Measurements from ENCODE around the gene ARCN1. TPM values are rescaled to one million over a fixed set of nuclear protein-coding genes. Genes with fewer than 3 reads are reported as not detected.

Gene ARCN1
- total and polyA plus RNA-seq, 2 donors (not counting 3 experiments of a cell fraction or from before 2014, with no cell fraction given) = 172 to 180 TPM

DNA sequence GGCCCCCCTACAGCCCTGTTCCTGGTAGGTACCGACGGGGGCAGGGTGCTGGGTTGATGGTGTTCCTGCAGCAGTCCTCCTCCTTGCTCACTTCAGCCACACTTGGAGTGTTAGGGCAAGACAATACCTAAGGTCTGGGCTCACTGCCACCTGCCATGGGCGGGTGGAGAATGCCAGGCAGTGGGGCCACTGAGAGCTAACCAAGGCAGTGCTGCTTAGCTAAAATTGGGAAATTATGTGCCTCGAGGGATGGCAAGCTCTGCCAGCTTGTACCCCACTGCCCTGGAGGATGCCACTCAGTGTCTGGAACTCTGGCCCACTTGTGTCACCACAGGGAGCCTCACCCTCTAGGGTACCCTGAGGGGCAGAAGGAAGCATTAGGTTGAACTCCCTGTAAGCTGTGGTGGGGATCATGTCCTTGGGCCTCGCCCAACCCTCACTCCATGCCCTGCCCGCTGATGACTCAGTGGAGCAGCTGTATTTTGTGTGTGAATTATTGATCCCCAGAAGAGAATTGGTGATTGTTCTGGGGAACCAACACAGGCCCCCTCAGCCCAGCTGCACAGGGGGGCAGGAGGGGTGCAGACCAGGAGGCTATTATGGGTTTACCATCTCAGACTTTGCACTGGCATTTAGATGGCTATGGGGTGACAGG is 53.0 kb downstream of the ARCN1 start:
- dilution Hi-C loops (cut with MboI; ENCODE audit: extremely low pct_ligation_motif_present, low sequenced_read_pairs) = no loop called here
- Histone ChIP-seq H3K9me1 (replicated peaks; ENCODE audit: control insufficient read depth, extremely low read depth, insufficient read depth, low read length) (no peaks in the 10 kb centered on the region), H3K4me2 (ENCODE audit: insufficient read depth, low read length) (no peak overlapping the region), H3K27ac (ENCODE audit: insufficient read depth, low read depth, low read length) (no peak overlapping the region), H3K27me3 (ENCODE audit: control insufficient read depth in 2 of 2, insufficient read depth in 2 of 2, low read length in 2 of 2) (no peaks in the 10 kb centered on the region), H2AFZ (ENCODE audit: low read depth, low read length) (no peak overlapping the region), H3K36me3 (ENCODE audit: control insufficient read depth in 2 of 2, extremely low read depth in 1 of 2, insufficient read depth in 2 of 2, low read length in 2 of 2) (peaks cover 10 to 33% of the 10 kb centered on the region in 2 experiments), H3K79me2 (ENCODE audit: control insufficient read depth, insufficient read depth, low read length) (peaks cover 72% of the 10 kb centered on the region), H3K9ac (replicated peaks; ENCODE audit: extremely low read depth, insufficient read depth, low read length) (no peak overlapping the region), H3K4me3 (replicated peaks in 1 of 3; ENCODE audit: insufficient read depth in 1 of 3, low read depth in 1 of 3, low read length in 3 of 3) (no peak overlapping the region), H3K4me1 (ENCODE audit: control insufficient read depth, extremely low read depth, insufficient read depth, low read length) (peaks cover 28% of the 10 kb centered on the region), H3K9me3 (replicated peaks; ENCODE audit: control insufficient read depth, insufficient read depth, low read length) (no peaks in the 10 kb centered on the region), H4K20me1 (replicated peaks; ENCODE audit: control insufficient read depth, extremely low read depth, insufficient read depth, low read length) (no peaks in the 10 kb centered on the region)
- intact Hi-C loops (cut with micrococcal nuclease) = no loop called here
- DNase-seq (ENCODE audit: low read depth, low spot score) (no peak), FAIRE-seq (no peak)
- POLR2A ChIA-PET = no interaction called here
- no peak for TF ChIP-seq MAX (IDR thresholded peaks at IDR 0.05; ENCODE audit: insufficient read depth, insufficient read length)
- TF ChIP-seq POLR2A (IDR thresholded peaks at IDR 0.05; ENCODE audit: low read depth, low read length) = peak; percentile 27
- no peak for TF ChIP-seq POLR2AphosphoS5 (IDR thresholded peaks at IDR 0.05; ENCODE audit: insufficient read depth, low read depth, low read length)
- CTCF ChIA-PET = interaction anchor here (1.3 to 2.6 kb wide), 3 partner anchors 11 to 15 kb away, joined by 3 to 11 read pairs (median 5); no protein-coding TSS in a partner anchor
- BruUV-seq (replicated peaks) = no TSS peak

GRCh38 chr11:118625976-118626375 is 53.8 kb downstream of the ARCN1 start:
- Histone ChIP-seq H3K79me2 (ENCODE audit: control insufficient read depth, insufficient read depth, low read length) (peaks cover 72% of the 10 kb centered on the region), H2AFZ (ENCODE audit: low read depth, low read length) (no peak overlapping the region), H3K9ac (replicated peaks; ENCODE audit: extremely low read depth, insufficient read depth, low read length) (no peak overlapping the region), H3K36me3 (ENCODE audit: control insufficient read depth in 2 of 2, extremely low read depth in 1 of 2, insufficient read depth in 2 of 2, low read length in 2 of 2) (peaks cover 10 to 35% of the 10 kb centered on the region in 2 experiments), H3K4me2 (ENCODE audit: insufficient read depth, low read length) (no peak overlapping the region), H3K27ac (ENCODE audit: insufficient read depth, low read depth, low read length) (no peak overlapping the region), H3K4me3 (replicated peaks in 1 of 3; ENCODE audit: insufficient read depth in 1 of 3, low read depth in 1 of 3, low read length in 3 of 3) (no peak overlapping the region), H3K27me3 (ENCODE audit: control insufficient read depth in 2 of 2, insufficient read depth in 2 of 2, low read length in 2 of 2) (no peaks in the 10 kb centered on the region), H4K20me1 (replicated peaks; ENCODE audit: control insufficient read depth, extremely low read depth, insufficient read depth, low read length) (no peaks in the 10 kb centered on the region), H3K9me1 (replicated peaks; ENCODE audit: control insufficient read depth, extremely low read depth, insufficient read depth, low read length) (no peaks in the 10 kb centered on the region), H3K4me1 (ENCODE audit: control insufficient read depth, extremely low read depth, insufficient read depth, low read length) (peaks cover 20% of the 10 kb centered on the region), H3K9me3 (replicated peaks; ENCODE audit: control insufficient read depth, insufficient read depth, low read length) (no peaks in the 10 kb centered on the region)
- intact Hi-C loops (cut with micrococcal nuclease) = no loop called here
- POLR2A ChIA-PET = no interaction called here
- CTCF ChIA-PET = interaction anchor here (2.6 kb wide), 1 partner anchor 10 kb away, joined by 11 read pairs; no protein-coding TSS in a partner anchor
- TF ChIP-seq FOS (IDR thresholded peaks at IDR 0.05; ENCODE audit: borderline replicate concordance, insufficient read depth, low read length) (no peak), EZH2 (IDR thresholded peaks at IDR 0.05; ENCODE audit: borderline replicate concordance, low read depth, low read length, severe bottlenecking) (no peak)
- dilution Hi-C loops (cut with MboI; ENCODE audit: extremely low pct_ligation_motif_present, low sequenced_read_pairs) = no loop called here
- FAIRE-seq (peak; percentile 24), DNase-seq (ENCODE audit: low read depth, low spot score) (no peak)
- no TSS peak for BruUV-seq (replicated peaks)

All from endothelial cell of umbilical vein (primary cell).